Neuronal stem cell (in vitro differentiated cells): Measurements from ENCODE around the gene PPP1R14D.

Experiments
- DNase-seq: peaks from one replicate; pipeline ENCODE4 v3.0.0-alpha.2; 2013; ENCODE audit warnings: low spot score
- H2AFZ ChIP-seq: one replicate; pipeline ENCODE4 v1.6.1; 2013; ENCODE audit warnings: mild to moderate bottlenecking, low read length, inconsistent platforms
- H2AK5ac ChIP-seq: 2 replicates; pipeline ENCODE4 v1.6.1; 2013; ENCODE audit warnings: low read depth, mild to moderate bottlenecking, inconsistent platforms, low read length, moderate library complexity, mixed read lengths
- H2BK120ac ChIP-seq: 2 replicates; pipeline ENCODE4 v1.6.1; 2013; ENCODE audit warnings: low read depth, mild to moderate bottlenecking, inconsistent platforms, low read length, moderate library complexity, mixed read lengths
- H2BK12ac ChIP-seq: one replicate; pipeline ENCODE4 v1.6.1; 2013; ENCODE audit warnings: low read length, inconsistent platforms
- H2BK15ac ChIP-seq: 2 replicates; pipeline ENCODE4 v1.6.1; 2013; ENCODE audit warnings: mild to moderate bottlenecking, low read length, inconsistent platforms, mixed read lengths
- H2BK5ac ChIP-seq: one replicate; pipeline ENCODE4 v1.6.1; 2013; ENCODE audit warnings: inconsistent platforms, mild to moderate bottlenecking, low read length, moderate library complexity
- H3K14ac ChIP-seq: one replicate; pipeline ENCODE4 v1.6.1; 2013; ENCODE audit warnings: low read length, inconsistent platforms
- H3K18ac ChIP-seq: 2 replicates; pipeline ENCODE4 v1.6.1; 2013; ENCODE audit warnings: low read length, inconsistent platforms
- H3K23ac ChIP-seq: 2 replicates; pipeline ENCODE4 v1.6.1; 2013; ENCODE audit warnings: low read depth, mild to moderate bottlenecking, mixed read lengths, low read length, inconsistent platforms; ENCODE audit not compliant: poor library complexity
- H3K27ac ChIP-seq: replicated peaks from 3 replicates; pipeline ENCODE4 v1.5.1; 2013; ENCODE audit warnings: low read length, inconsistent platforms
- H3K27me3 ChIP-seq, 3 experiments: 2 replicates each; pipeline ENCODE4 v1.6.1; 2013; ENCODE audit warnings: low read length in 3 of 3, mild to moderate bottlenecking in 2 of 3, inconsistent platforms in 1 of 3, low read depth in 1 of 3, mixed read lengths in 1 of 3, moderate library complexity in 1 of 3; ENCODE audit not compliant: control insufficient read depth in 3 of 3, insufficient read depth in 3 of 3
- H3K36me3 ChIP-seq, 2 donors: replicated peaks in 1 of 2; 2 replicates each; pipeline ENCODE4 v1.6.1; 2013; ENCODE audit warnings: low read length in 2 of 2; ENCODE audit not compliant: control insufficient read depth in 2 of 2, insufficient read depth in 2 of 2
- H3K4ac ChIP-seq: 2 replicates; pipeline ENCODE4 v1.6.1; 2013; ENCODE audit warnings: inconsistent platforms, mild to moderate bottlenecking, low read length, moderate library complexity
- H3K4me1 ChIP-seq, 2 donors: 1 replicate in 1 of 2; 2 replicates in 1 of 2; pipeline ENCODE4 v1.6.1; 2013; ENCODE audit warnings: low read length in 2 of 2, low read depth in 1 of 2; ENCODE audit not compliant: control insufficient read depth in 2 of 2, insufficient read depth in 1 of 2
- H3K4me2 ChIP-seq: one replicate; pipeline ENCODE4 v1.6.1; 2013; ENCODE audit warnings: mild to moderate bottlenecking, low read length, inconsistent platforms; ENCODE audit not compliant: insufficient read depth, poor library complexity, severe bottlenecking
- H3K4me3 ChIP-seq, 2 donors: 2 replicates each; pipeline ENCODE4 v1.5.1; 2013; ENCODE audit warnings: low read length in 2 of 2, mild to moderate bottlenecking in 2 of 2, inconsistent platforms in 1 of 2, moderate library complexity in 1 of 2
- H3K79me1 ChIP-seq: one replicate; pipeline ENCODE4 v1.6.1; 2013; ENCODE audit warnings: low read depth, mild to moderate bottlenecking, inconsistent platforms, low read length, moderate library complexity
- H3K9ac ChIP-seq: one replicate; pipeline ENCODE4 v1.6.1; 2013; ENCODE audit warnings: mild to moderate bottlenecking, low read depth, low read length, inconsistent platforms; ENCODE audit not compliant: poor library complexity
- H3K9me3 ChIP-seq, 2 donors: replicated peaks in 1 of 2; 2 replicates each; pipeline versions ENCODE3 to v1.6.1; 2013; ENCODE audit warnings: low read length in 2 of 2, mild to moderate bottlenecking in 2 of 2, inconsistent platforms in 1 of 2, low read depth in 1 of 2, mixed read lengths in 1 of 2, moderate library complexity in 1 of 2; ENCODE audit not compliant: control insufficient read depth in 2 of 2, insufficient read depth in 1 of 2
- H4K8ac ChIP-seq: one replicate; pipeline ENCODE4 v1.6.1; 2013; ENCODE audit warnings: low read depth, mild to moderate bottlenecking, inconsistent platforms, low read length, moderate library complexity
- H4K91ac ChIP-seq: one replicate; pipeline ENCODE4 v1.6.1; 2013; ENCODE audit warnings: low read length, low read depth, mild to moderate bottlenecking, inconsistent platforms; ENCODE audit not compliant: poor library complexity
- WGBS, 2 donors: extraction: QIAGEN DNeasy Blood & Tissue Kit; methylation state at CpG; one replicate each; pipeline ENCODE4 v1.1.7; 2013; ENCODE audit warnings: missing lambda C conversion rate in 2 of 2, mixed read lengths in 1 of 2; ENCODE audit not compliant: insufficient read length in 2 of 2, insufficient replicate concordance in 1 of 2; ENCODE audit errors: extremely low coverage in 2 of 2; 5-methylcytosine and 5-hydroxymethylcytosine counted together

PPP1R14D gene

DNA sequence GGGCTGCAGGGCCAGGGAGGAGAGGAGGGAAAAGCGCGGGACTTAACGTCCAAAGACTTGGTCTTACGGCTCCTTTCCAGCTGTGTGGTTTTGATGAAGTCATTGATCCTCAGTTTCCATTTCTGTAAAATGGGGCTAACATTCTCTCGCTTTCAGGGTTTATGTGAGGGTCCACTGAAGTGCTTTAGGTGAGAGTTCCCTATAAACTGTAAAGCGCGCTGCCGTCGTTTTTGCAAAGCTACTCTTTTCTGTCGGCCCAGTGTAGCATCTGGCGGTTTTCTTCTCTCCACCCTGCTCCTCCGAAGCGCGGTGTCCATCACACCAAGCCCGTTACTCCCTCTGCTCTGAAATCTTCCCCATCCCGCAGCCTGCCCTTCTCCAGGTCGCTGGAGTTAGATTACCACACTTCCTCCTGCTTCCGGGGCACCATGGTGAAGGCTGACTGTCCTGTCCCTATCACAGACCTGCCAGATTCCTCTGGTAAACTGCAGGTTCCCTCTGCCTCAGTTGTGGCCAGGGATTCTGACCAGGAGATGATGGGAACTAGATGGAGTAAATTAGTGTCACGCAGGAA, 20.5 kb downstream of the PPP1R14D start:
- peaks cover 2 to 5% of the 10 kb centered on the region in 2 donors for H3K4me1 ChIP-seq
- H3K23ac ChIP-seq, result no peak overlapping the region
- peak overlapping the region; percentile 53 for H3K18ac ChIP-seq
- no peaks in the 10 kb centered on the region for H3K79me1 ChIP-seq
- peaks cover 0 to 15% of the 10 kb centered on the region in 2 donors for H3K36me3 ChIP-seq
- no peak overlapping the region for H3K27ac ChIP-seq
- H2BK120ac ChIP-seq, result no peak overlapping the region
- no peaks in the 10 kb centered on the region for H3K9me3 ChIP-seq
- H3K9ac ChIP-seq, result peak overlapping the region; percentile 85
- H2AK5ac ChIP-seq, result no peak overlapping the region
- H3K4me3 ChIP-seq, result peak overlapping the region; percentile 84 to 97
- no peak overlapping the region for H2BK12ac ChIP-seq
- H4K91ac ChIP-seq, result no peak overlapping the region
- H2BK15ac ChIP-seq, result no peak overlapping the region
- no peak overlapping the region for H2BK5ac ChIP-seq
- peak overlapping the region; percentile 100 for H2AFZ ChIP-seq
- no CpG with 5 or more reads among the region's 19 CpGs for WGBS, 2 donors
- H3K4ac ChIP-seq, result no peak overlapping the region
- H4K8ac ChIP-seq, result no peak overlapping the region
- no peaks in the 10 kb centered on the region for H3K27me3 ChIP-seq
- H3K14ac ChIP-seq, result no peak overlapping the region
- DNase-seq, result no peak
- peak overlapping the region; percentile 66 for H3K4me2 ChIP-seq

DNA sequence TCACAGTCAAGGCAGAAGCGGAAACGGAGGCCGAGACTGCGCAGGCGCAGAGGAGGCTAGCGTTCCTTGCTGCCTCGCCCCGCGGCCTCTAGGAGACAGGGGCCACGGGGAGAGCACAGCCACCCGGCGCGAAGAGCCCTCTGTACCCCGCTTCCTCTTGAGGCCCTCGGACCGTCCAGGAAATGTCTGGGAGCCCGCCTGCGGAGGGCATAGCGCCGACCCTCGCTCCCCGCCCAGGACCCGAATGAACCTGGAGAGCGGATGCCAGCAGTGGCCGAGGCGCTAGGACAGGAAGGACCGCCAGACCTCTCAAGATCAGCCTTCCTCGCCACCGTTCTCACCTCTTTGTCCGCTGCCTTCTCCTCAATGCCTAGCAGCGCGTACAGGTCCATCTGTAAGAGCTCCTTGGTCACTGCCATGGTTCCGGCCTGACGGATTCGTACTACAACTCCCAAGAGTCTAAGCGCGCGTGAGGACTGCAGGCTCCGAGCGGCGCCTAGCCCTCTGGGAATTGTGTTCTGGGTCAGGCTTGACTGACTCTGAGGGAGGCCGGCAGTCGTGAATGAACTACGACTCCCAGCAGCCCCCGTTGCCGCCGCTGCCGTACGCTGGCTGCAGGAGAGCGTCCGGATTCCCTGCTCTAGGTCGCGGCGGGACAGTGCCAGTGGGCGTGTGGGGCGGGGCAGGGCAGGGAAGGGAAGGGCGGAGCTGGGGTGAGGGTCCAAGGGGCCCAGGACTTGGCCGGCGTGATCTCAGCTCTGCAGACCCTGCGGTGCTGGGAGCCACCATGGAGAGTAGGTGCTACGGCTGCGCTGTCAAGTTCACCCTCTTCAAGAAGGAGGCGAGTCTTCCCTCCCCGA, 21.2 kb downstream of the PPP1R14D start, which contains the start of the genes DNAJC17 and ZFYVE19:
Gene DNAJC17 (minus strand): TSS at position 446 of the 860 bp plus-strand sequence. CDS start 27 bp downstream, at position 419.
Gene ZFYVE19 (plus strand): TSS at position 62 of the 860 bp plus-strand sequence. CDS start 501 bp downstream, at position 563.
- Histone ChIP-seq H3K14ac (peak within 1 kb of the TSS; percentile 42), H2AK5ac (no peak within 1 kb of the TSS), H3K79me1 (no peaks in the 10 kb centered on the region), H3K27me3 (no peaks in the 10 kb centered on the region), H3K36me3 (peaks cover 0 to 15% of the 10 kb centered on the region in 2 donors), H2BK5ac (no peak within 1 kb of the TSS), H3K4me3 (peak within 1 kb of the TSS; percentile 94 to 97), H4K91ac (no peak within 1 kb of the TSS), H3K4me2 (peak within 1 kb of the TSS; percentile 66), H3K27ac (no peak within 1 kb of the TSS), H3K18ac (peak within 1 kb of the TSS; percentile 77), H3K4ac (no peak within 1 kb of the TSS), H3K9ac (peak within 1 kb of the TSS; percentile 92), H2BK12ac (no peak within 1 kb of the TSS), H4K8ac (no peak within 1 kb of the TSS), H2AFZ (peak within 1 kb of the TSS; percentile 100), H2BK15ac (no peak within 1 kb of the TSS), H3K4me1 (peaks cover 2 to 5% of the 10 kb centered on the region in 2 donors), H2BK120ac (no peak within 1 kb of the TSS), H3K9me3 (no peaks in the 10 kb centered on the region), H3K23ac (peak within 1 kb of the TSS; percentile 57)
- WGBS, 2 donors, result no CpG with 5 or more reads among the region's 64 CpGs
- peak; percentile 95 for DNase-seq

DNA sequence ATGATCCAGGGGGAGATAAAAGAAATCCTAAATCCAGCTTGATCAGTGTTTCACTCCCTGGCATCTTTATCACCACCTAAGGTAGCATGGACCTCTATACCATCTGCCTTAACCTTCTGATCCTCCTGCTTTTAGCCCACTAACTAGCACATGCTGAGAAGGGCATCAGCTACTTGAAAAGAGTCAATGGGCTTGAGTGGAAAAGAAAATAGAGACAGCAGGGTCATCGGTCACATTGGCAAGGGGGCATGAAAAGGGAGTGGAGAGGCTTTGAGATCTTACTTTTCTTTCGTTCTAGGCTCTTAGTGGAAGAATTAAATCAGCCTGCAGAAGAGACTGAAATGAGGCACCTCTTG, 21.9 kb downstream of the PPP1R14D start:
- H2BK5ac ChIP-seq, result no peak overlapping the region
- peak overlapping the region; percentile 57 for H3K23ac ChIP-seq
- H3K4me2 ChIP-seq, result peak overlapping the region; percentile 63
- H3K18ac ChIP-seq, result no peak overlapping the region
- no peak overlapping the region for H4K91ac ChIP-seq
- H3K4me3 ChIP-seq, result peak overlapping the region; percentile 94 to 97
- H3K9ac ChIP-seq, result no peak overlapping the region
- WGBS, 2 donors, result no CpG with 5 or more reads among the region's 2 CpGs
- H3K4me1 ChIP-seq, result peaks cover 2 to 5% of the 10 kb centered on the region in 2 donors
- no peak overlapping the region for H2BK12ac ChIP-seq
- no peaks in the 10 kb centered on the region for H3K9me3 ChIP-seq
- H3K27me3 ChIP-seq, result no peaks in the 10 kb centered on the region
- no peaks in the 10 kb centered on the region for H3K79me1 ChIP-seq
- no peak overlapping the region for H3K14ac ChIP-seq
- no peak overlapping the region for H2BK120ac ChIP-seq
- peaks cover 0 to 18% of the 10 kb centered on the region in 2 donors for H3K36me3 ChIP-seq
- H3K4ac ChIP-seq, result no peak overlapping the region
- no peak overlapping the region for H2AK5ac ChIP-seq
- H3K27ac ChIP-seq, result no peak overlapping the region
- no peak overlapping the region for H4K8ac ChIP-seq
- DNase-seq, result no peak
- H2AFZ ChIP-seq, result peak overlapping the region; percentile 100
- H2BK15ac ChIP-seq, result no peak overlapping the region

DNA sequence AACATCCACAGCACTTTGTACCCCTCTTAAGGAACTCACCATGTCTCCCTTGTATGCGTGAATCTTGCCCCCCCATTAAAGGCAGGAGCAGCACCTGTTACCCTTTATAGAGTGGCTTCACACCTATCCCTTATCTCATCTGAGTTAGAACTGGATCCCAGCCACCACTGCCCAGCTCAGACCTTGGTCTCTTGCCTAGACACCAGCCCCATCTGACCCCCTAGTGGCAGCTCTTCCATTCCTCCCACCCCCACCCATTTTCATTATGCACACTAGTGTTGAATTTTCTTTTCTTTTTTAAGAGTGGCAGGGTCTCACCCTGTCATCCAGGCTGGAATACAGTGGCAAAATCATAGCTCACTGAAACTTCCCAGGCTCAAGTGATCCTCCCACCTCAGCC, 24.8 kb downstream of the PPP1R14D start:
- Histone ChIP-seq H3K27ac (no peak overlapping the region), H2BK15ac (no peak overlapping the region), H3K27me3 (no peaks in the 10 kb centered on the region), H2BK12ac (no peak overlapping the region), H4K8ac (no peak overlapping the region), H3K4me3 (no peak overlapping the region), H3K4ac (no peak overlapping the region), H3K9ac (no peak overlapping the region), H3K4me2 (no peak overlapping the region), H3K4me1 (peaks cover 5% of the 10 kb centered on the region in 2 donors), H4K91ac (no peak overlapping the region), H3K79me1 (no peaks in the 10 kb centered on the region), H2AK5ac (no peak overlapping the region), H2BK120ac (no peak overlapping the region), H2BK5ac (no peak overlapping the region), H3K9me3 (no peaks in the 10 kb centered on the region), H3K36me3 (peaks cover 0 to 12% of the 10 kb centered on the region in 2 donors), H3K23ac (no peak overlapping the region), H2AFZ (no peak overlapping the region), H3K18ac (no peak overlapping the region), H3K14ac (no peak overlapping the region)
- WGBS, 2 donors, result no CpG with 5 or more reads among the region's 1 CpG
- DNase-seq, result no peak
